Heart left ventricle (tissue), 13 donors: ENCODE results near the gene CECR2.

Experiments used
- POLR2A ChIP-seq, 2 donors: fragments of 450-650 bp; IDR thresholded peaks; one replicate each; pipeline ENCODE4 v1.6.1; 2017; ENCODE audit warnings: antibody characterized with exemption in 2 of 2, mild to moderate bottlenecking in 2 of 2, moderate library complexity in 2 of 2
- TF ChIP-seq, protein P1 (sequence below), 12 donors: fragments of 200-600 bp; sonication (generic) in 4 of 12; IDR thresholded peaks; one replicate each; pipeline versions ENCODE4 v1.5.0 to v1.8.0; 2018 to 2022; ENCODE audit warnings: antibody characterized with exemption in 12 of 12, mild to moderate bottlenecking in 5 of 12
- donor health status: ischemic (EF 13 %, LVEDD 7.1; RV severe dilation, severe dysfunction).
- donor health status: DM: no; HTN: yes; CAD: no.
- donor health status: DM: no; HTN: no; CAD: no.
- donor health status: ischemic (EF 25% LVEDD 6.9; RV normal size, moderate dysfunction).
- donor health status: ischemic (EF 25% LVEDD 5.7; RV mildly dilated, moderate dysfunction).
- donor health status: ischemic (EF 35%, LVEDD 5.7; RV mildly dilated, moderate dysfunction).
- donor health status: nonischemic (EF 11% LVEDD 7.7; RV severe dilation, severe dysfunction).
- donor health status: DM: yes; HTN: yes; CAD: no.
- donor health status: PGD.
- donor health status: ischemic (EF 29% LVEDD 5.4; RV normal size, mild dysfunction).
- donor health status: nonischemic (EF 23%, LVEDD 6.1; RV moderate dilation, normal function).

- TF ChIP-seq, protein P1, sequence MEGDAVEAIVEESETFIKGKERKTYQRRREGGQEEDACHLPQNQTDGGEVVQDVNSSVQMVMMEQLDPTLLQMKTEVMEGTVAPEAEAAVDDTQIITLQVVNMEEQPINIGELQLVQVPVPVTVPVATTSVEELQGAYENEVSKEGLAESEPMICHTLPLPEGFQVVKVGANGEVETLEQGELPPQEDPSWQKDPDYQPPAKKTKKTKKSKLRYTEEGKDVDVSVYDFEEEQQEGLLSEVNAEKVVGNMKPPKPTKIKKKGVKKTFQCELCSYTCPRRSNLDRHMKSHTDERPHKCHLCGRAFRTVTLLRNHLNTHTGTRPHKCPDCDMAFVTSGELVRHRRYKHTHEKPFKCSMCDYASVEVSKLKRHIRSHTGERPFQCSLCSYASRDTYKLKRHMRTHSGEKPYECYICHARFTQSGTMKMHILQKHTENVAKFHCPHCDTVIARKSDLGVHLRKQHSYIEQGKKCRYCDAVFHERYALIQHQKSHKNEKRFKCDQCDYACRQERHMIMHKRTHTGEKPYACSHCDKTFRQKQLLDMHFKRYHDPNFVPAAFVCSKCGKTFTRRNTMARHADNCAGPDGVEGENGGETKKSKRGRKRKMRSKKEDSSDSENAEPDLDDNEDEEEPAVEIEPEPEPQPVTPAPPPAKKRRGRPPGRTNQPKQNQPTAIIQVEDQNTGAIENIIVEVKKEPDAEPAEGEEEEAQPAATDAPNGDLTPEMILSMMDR (IDR thresholded peaks at IDR 0.05), result no peak
- no peak for TF ChIP-seq POLR2A (IDR thresholded peaks at IDR 0.05)
Observed at GRCh38 chr22:17583151-17583550, 213.9 kb downstream of the CECR2 start.
